Measurements from ENCODE around the gene ZCCHC2.

The ZCCHC2 gene

DNA sequence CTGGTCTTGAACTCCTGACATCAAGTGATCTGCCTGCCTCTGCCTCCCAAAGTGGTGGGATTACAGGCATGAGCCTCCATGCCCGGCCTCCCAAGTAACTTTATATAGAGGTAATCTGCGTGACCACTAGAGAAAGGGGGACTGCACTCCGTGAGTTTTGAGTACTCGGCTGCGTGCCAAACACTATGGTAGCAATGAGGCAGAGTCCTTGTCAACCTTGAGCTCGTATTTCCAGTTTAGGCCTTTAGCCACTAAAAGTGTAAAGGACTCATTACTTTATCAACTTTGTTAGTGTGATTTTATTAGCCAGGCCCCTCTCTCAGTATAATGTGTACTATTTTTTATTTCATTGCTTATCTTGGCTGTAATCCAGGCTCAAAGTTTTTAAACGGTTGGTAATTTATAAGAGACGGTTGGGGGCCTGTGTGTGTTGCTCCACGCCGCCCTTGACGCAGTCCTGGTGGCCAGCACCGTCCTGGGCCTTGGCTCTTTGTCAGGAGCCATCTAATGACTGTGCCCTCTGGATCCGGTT lies 56.2 kb downstream of the ZCCHC2 start:
- no peak for DNase-seq (ENCODE audit: low spot score)

DNA sequence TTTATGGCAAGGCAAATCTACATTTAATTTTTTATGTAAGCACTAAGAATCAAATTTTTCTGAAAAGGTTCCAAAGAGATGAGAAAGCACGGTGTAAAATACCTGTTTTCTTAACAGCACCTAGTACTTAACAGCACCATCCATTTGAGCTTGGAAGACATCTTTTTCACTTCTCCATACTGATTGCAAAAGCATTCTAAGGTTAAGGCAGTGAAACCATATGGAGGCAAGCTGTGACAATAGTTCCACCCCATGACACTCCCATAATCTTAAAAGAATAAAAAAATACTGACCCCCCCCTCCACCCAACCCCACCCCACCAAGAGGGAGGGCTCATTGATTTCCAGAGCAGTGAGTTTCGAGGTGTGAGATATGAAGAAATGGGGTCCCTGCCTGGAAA lies 60.6 kb downstream of the ZCCHC2 start:
- DNase-seq (ENCODE audit: low spot score): no peak

DNA sequence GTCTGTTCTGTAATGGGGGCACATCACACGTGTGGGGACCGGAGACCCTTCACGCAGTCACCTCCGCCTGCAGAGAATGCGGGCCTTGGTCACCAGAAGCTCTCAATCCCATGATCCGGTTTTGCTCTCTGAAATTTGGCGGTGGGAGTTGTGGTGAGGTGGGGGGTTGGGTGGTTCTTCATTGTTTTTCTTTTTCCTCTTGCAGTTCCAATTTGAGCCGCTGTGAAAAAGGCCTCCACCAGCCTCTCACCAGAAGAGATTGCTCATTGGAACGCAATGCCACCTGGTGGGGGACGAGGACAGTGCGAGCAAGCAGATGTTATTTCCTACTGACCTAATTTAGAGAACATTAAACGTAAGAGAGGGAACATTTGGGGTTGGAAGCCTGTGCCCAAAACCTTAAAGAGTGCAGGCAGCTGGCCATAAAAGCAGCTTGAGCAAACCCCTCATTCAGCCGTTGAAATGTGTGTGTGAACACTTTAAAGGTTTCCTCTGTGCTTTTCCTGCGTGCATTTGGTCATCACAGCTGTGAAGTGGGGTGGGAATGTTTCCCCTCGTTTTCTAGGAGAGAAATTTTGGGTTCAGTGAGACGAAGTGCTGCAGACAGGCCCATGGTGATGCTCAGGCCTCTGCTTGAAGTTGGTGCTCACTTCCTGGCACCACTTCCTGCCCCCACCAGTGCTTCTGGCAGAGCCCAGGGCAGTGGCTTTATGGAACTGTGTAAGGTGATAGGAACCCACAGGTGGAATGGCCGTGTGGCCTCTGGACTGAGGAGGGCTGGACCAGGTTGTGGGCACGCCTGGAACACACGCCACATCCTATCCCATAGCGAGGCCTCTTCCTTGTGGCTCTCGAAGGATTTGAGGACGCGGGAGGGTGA lies 61.7 kb downstream of the ZCCHC2 start:
- DNase-seq (ENCODE audit: low spot score): peak; percentile 94

DNA sequence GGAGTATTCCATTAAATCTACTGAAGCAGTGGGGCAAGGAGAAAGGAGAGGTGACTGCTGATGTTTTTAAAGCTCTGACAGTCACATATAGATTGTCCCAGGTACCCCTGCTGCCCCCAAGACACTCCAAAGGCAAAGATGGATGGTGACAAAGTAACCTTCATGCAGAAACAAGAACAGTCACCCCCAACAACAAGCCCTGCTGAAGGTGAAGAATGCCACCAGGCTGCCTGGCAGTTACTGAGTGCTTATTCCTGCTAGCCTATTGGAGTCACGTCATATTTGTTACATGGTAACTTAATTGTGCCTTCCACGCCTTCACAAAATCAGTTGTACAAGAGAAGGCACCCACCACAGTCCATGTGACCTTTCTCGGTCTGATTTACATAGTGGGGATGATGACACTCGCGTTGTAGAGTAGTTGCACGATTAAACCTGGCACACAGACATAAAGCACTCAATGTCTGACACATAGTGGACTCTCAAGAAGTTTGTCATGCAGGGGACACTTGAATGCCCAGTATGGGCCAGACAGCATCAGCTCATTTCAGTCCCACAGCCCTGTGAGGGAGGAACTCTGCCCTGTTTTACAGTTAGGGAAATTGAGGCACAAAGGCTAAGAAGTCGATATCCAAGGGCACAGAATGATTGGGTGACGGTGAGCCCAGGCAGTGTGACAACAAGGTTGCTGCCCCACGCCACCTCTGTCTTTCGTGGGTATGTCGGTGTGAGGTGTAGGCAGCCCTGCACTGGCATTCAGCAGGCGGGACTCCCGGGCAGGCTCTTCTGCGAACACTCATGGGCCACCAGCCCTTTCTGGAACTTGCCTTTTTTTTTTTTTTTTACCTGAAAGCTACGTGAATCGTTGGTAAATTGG lies 62.7 kb downstream of the ZCCHC2 start:
- DNase-seq (ENCODE audit: low spot score): no peak

DNA sequence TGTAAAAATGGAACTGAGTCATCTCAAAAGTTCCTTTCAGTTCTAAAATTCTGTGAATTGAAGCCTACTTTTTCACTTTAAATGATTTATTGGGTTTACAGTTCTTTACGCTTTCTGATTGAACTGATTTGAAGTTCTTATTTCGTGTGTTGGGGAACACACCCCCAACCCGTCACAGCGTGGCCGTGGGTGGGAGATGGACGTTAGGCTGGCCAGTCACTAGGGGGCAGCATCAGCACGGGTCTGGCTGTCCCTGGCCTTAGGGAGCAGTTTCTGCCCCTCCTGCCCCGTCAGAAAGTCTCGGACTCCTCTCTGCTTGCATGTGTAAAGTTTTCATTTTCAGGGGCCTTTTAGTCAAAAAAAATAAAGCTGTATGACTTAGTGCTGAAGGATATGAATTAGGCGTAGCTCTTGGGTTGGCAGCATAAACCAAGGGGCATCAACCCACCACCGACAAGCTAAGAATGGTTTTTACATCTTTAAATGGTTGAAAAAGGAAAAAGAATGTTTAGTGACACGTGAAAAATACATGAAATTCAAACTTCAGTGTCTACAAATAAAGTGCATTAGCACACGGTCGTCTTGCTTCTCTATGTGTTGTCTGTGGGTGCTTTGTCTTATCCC lies 63.4 kb downstream of the ZCCHC2 start:
- peak; percentile 76 for DNase-seq (ENCODE audit: low spot score)

DNA sequence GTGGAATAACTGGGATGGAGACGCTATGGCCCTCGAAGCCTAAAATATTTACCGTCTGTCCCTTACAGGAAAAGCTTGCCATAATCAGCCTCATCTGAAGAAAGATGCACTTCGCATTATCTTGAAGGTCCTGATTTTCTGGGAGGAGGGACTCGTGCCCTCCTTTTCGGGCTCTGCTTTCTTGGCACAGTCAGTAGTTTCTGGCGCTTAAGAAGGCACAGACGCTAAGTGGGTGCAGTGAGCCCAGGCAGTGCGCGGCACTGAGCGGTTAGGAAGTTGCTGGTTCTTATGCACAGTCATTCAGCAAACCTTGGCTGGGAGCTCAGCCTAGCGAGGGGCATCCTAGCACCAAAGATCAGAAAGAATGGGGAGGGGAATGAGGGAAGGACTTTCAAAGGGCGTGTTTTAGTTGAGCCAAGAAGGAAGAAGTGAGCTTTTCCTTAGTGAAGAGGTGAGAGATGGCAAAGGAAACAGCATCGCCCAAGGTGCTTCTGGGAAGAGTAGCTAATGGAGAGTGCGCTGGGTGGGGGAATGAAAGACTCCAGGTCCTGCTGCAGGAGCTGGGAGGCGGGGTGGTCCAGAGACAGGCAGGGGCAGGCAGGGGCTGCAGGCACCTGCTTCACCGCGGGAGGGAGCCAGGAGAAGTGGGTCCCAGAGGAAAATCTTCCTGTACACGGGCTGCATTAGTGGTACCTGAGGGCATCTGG lies 64.1 kb downstream of the ZCCHC2 start:
- DNase-seq (ENCODE audit: low spot score): no peak

DNA sequence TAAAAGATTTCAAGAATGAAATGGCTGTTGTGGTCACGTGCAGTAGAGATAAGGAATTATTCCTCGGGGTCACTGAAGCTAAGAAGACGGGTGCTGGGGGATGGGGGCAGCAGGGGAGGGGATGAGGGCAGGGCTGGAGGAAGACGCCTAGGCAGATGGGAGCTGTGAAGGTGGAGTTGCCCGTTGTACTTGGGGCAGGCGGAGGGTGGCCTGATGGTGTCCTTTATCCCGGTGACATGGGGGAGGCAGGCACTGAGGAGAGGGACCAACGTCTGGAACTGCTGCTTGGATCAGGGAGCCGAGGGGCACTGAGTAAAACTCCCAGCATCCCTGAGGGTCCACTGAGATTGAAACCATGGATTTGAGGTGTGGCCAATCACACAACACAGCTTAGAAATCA lies 64.9 kb downstream of the ZCCHC2 start:
- no peak for DNase-seq (ENCODE audit: low spot score)

DNA sequence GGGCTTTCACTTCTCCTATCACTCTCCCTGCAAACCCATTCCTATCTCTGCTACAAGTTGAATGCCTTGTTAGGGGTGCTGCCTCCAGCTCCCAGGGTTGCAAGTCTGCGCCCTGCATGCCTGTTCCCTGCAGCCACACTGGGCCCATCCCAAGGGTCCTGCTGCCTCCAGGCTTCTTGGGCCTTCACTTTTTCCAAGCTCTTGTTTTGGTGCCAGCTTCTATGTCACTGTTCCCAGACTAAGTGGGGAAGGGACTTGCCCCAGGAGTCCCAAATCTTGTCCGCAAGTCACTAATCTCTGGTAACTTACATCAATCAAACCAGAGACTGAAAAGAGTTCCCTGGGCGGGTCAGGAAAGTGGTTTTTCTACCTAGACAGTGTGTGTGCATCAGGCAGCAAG lies 65.4 kb downstream of the ZCCHC2 start:
- no peak for DNase-seq (ENCODE audit: low spot score)

DNA sequence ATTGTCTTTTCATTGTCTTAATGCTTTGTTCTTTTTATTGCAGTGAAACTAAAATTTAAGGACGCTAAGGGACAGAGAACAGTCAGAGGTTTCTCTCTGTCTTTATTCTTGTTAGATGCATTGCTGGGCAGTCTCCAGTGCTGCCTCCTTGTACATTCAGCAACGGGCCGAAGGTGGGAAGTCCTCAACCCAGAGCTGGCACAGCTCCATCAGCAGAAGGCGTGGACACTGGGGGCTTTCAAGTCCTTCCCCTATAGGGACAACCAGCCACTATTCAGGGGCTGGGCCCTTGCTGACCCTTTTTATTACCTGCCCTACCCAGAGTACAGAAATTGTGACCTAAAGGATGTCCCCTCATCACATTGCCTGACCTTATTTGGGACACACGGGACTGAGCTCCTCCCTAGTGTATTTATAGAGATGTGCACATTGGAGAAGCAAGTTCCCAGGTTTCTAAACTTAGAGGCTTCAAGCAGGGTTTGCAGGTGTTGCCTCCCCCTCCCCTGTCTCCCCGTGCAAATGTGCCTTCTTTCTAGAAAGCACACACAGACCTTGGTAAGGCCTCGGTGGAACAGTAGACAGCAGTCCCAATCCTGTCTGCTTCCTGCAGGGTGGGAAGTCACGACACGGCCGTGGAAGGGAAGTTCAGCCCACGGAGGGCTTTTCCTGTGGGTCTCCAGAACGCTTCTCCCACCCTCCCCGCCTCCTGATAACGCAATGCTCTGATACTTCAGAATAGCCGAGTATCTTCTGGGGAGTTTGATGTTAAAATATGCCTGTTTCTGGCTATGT lies 68.2 kb downstream of the ZCCHC2 start:
- no peak for DNase-seq (ENCODE audit: low spot score)

DNA sequence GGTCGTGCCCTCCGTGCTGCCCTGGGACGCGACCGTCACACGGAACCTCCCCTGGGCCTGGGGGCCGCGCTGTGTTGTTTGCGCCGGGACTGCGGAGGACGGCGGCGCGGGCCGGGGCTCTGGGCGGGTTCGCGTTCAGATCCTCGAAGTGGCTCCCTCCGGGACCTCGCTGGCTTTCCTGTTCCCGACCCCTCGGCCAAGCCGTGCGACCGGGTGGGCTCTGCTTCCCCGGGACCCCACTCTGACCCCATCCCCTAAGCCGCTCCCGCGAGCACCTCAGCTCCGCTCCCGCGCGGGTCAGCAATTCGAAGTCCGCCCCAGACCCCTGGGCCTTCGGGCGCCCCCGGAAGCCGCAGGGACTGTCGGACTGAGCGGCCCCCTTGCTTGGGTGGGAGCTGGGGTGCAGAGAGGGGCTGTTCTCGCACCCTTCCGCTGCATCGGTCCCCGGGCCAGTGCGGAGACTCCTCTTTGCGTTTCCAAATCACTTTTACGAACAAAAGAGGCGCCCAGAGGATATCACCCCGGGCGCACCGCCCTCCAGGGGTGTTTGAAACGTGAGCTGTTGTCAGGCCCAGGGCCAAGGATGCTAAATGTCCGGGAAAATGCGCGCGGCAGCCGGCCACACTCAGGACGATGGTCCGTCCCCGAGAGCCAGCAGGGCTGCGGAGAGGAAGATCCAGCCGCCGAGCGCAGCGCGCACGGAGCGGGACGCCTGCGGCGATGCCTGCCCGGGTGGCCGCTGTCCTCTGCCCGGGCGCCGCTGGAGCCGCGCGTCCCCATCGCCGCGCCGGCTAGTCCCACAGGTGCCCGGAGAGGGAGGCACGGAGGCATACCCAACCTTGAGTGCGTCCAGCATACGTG lies 73.5 kb downstream of the ZCCHC2 start:
- no peak for DNase-seq (ENCODE audit: low spot score)

DNA sequence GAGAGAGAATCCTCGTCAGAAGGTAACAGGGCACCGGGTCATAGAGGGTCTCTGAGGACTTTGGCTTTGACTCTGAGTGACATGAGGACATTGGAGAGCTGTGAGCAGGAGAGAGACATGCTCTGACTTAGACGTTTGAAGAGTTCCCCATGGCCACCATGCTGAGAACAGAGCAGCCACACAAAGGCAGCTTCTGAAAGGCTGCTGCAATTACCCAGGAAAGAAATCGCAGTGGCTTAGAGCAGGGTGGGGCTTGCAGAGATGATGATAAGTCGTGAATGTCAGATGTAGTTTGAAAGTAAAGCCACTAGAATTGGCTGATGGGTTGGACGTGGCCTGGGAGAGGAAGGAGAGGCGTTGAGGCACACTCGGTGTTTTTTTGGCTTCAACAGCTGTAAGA lies 79.0 kb downstream of the ZCCHC2 start:
- no peak for DNase-seq (ENCODE audit: low spot score)

DNA sequence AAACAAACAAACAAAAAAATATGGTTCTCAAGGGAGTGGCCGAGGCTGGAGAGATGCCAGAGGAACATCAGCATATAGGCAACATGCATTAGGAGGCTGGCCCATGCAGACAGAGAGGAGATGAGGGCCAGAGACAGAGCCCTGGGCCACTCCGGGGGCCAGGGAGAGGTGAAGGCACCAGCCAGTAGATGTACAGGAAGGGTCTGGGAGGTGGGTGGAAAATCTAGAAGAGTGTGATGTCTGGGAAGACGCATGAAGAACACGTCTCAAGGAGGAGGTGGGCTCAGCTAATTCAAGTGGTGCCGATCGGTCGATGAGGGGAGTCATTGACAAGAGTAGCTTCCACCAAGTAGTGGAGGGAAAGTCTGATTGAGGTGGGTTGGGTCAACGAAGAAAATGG lies 79.9 kb downstream of the ZCCHC2 start:
- DNase-seq (ENCODE audit: low spot score): no peak

DNA sequence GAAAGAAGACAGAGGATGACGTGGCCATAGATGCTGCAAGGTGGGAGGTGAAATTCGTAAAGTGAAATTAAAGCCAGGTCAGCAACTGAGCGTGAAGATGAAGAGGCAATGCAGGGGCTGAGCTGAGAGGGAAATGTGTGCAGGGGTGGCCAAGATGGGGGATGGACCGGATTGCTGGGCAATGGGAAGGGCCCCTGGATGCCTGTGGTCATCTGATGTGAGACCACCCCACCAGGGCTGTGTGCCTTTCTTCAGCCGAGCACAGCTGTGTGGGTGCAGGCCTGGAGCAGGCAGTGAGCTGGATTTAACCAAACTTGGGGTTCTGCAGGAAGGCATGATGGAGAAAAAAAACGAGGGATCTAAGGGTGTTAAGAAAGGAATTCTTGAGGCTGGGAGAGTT lies 80.4 kb downstream of the ZCCHC2 start:
- no peak for DNase-seq (ENCODE audit: low spot score)

DNA sequence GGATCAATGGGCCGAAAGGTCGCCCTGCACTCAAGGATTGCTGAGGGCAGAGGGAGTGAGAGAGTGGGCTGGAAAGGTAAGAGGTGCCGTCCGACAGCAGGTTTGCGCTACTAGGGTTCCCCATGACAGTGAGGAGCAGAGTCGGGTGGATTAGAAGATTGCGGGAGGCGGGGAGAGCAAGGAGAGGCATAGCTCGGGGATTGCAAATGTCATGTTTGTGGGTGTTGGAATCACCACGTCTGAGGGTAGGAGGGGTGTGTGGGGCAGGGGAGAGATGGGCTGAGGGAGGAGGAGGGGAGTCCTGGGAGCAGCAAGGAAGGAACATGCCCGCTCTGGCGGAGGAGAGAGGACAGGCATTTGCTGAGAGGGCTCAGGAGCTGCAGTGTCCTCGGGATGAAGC lies 81.2 kb downstream of the ZCCHC2 start:
- no peak for DNase-seq (ENCODE audit: low spot score)

DNA sequence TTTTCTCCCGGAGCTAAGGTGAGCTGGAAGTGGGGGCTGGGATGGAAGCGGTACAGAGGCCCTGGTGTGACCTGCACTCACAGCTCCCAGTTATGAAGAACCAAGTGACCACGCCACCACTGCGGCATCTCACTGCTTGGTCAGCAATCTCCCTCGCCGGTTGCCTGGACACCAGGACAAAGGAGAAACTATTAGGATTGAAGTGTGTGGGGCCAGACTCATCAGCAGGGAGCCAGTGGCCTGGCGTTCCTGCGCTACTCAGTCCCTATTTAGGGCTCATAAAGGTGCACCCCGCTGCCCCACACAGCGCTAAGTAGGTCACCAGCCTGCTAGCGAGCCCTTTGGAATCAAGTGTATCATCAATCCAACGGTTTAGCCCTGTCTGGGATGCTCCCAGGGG lies 82.9 kb downstream of the ZCCHC2 start:
- DNase-seq (ENCODE audit: low spot score): no peak

DNA sequence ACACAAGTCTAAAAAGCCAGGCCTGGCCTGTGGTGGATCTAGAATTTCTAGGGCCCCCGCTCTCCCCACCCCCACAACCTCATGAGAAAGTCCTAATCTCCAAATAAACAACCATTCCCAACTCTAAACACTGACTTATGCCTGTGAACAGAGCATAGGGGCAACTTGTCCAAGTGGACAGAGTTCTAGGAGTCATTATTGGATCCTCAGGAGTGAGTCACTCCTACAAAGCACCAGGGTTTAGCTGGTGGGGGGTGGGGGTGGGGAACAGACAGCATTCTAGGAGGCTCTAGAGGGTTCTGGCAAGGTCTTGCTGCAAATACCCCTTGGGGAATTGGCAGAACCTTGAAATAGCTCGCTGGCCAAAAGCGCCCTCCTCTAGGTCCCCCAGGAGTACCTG lies 83.3 kb downstream of the ZCCHC2 start:
- no peak for DNase-seq (ENCODE audit: low spot score)

DNA sequence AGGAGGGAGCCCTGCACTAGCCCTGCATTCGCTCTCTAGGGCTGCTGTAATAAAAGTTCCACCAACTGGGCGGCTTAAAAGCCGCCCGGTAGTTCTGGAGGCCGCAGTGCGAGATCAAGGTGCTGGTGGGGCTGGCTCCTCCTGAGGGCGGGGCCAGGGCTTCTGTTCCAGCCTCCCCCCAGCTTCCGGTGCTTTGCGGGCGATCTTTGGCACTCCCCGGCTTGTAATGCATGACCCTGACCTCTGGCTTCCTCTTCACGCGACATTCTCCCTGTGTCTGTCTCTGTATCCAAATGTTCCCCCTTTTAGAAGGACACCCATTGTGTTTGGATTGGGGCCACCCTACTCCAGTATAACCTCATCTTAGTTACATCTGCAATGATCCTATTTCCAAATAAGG lies 84.5 kb downstream of the ZCCHC2 start:
- no peak for DNase-seq (ENCODE audit: low spot score)

DNA sequence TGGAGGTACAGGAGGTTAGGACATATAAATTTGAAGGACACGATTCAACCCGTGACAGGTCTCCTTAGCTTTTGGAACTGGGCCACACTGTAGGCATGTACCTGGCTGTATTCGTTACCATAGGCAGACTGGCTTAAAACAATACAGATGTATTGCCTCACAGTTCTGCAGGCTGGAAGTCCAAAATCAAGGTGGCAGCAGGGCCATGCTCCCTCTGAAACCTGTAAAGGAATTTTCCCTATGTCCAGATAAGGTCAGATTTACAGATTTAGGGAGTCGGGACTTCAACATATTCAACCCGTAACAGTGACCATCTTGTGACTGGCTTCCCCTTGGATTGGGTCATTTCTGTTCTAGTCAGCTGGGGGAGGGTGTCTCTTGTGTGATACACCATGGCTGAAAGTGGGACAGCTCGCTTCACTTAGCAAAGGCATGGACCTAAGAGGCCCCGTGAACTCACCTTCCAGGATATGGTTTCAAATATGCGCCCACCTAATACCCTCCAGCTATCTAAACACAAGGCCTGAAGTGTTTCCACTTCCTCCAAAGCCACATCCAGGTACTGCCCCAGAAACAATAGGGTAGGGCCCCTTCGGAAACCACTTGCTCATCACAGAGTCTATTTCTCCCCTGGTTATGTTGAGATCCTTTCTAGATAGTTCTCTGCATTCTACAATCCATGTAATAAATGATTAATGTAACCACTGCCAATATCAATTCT lies 85.0 kb downstream of the ZCCHC2 start:
- DNase-seq (ENCODE audit: low spot score): no peak

DNA sequence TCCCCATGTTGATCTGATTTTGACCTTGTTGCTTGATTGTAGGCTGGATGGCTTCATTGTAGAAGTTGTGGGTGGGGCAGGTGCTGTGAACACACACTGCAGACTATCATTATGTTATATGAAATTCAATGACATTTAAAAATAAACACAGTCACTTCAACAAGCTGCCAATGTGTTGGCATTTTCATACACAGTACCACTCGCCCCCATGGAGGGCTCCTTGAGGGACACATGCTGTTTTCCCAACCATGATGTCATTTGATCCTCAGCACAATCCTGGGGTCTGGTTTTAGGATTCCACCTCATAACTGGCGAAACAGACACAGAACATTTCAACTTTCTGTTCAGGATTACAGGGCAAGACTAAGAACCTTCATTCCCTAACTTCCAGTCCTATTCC lies 86.9 kb downstream of the ZCCHC2 start:
- DNase-seq (ENCODE audit: low spot score): no peak

DNA sequence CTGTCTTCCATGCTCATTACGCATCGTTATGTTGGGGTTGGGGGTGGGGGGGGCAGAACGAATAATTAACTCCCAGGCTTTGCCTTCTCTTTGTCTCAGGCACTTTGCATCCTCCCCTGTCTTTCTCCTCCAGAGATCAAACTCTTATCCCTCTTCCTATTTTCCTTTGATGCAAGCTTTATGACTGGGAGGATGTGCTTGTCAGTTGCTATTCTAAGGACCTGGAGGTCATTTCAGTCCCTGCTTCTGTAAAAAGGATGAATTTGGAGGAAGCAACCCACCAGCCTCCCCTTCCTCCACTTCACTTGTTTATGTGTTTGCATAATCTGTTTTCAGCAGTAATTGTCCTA lies 87.5 kb downstream of the ZCCHC2 start:
- no peak for DNase-seq (ENCODE audit: low spot score)
